Natural killer cell treated with Interleukin-12 subunit alpha and Interleukin-12 subunit beta and Interleukin-15 and Interleukin-18, amount 100 ng/mL, for 72 hours (primary cell): ENCODE measurements around the gene FFAR3. TPM values are rescaled to one million over a fixed set of nuclear protein-coding genes. Genes with fewer than 3 reads are reported as not detected.

ENCODE experiments used
- ATAC-seq, 2 donors: fragments of 150-1000 bp; cut with Tn5 transposase in 1 of 2; sonication (Bioruptor Pico), chemical (Tn5 transposase) in 1 of 2; 2 replicates each; pipeline ENCODE4 v1.10.0; 2021
- DNase-seq: peaks from one replicate; pipeline ENCODE4 v3.0.0; 2022; ENCODE audit warnings: low spot score
- H3K27ac Mint-ChIP-seq, 2 donors: 1 replicate in 1 of 2; 2 replicates in 1 of 2; pipeline ENCODE4 v1.8.0; 2022; ENCODE audit warnings: mixed read lengths in 2 of 2, mild to moderate bottlenecking in 1 of 2, moderate library complexity in 1 of 2
- H3K27me3 Mint-ChIP-seq, 2 donors: 1 replicate in 1 of 2; 2 replicates in 1 of 2; pipeline ENCODE4 v1.8.0; 2022; ENCODE audit warnings: mixed read lengths in 2 of 2
- H3K36me3 Mint-ChIP-seq: one replicate; pipeline ENCODE4 v1.8.0; 2022; ENCODE audit warnings: mixed read lengths
- H3K4me1 Mint-ChIP-seq, 2 donors: 1 replicate in 1 of 2; 2 replicates in 1 of 2; pipeline ENCODE4 v1.8.0; 2022; ENCODE audit warnings: low read depth in 2 of 2, mixed read lengths in 2 of 2, mild to moderate bottlenecking in 1 of 2
- H3K4me3 Mint-ChIP-seq: one replicate; pipeline ENCODE4 v1.8.0; 2022; ENCODE audit warnings: mixed read lengths
- H3K9me3 Mint-ChIP-seq: 2 replicates; pipeline ENCODE4 v1.8.0; 2022; ENCODE audit warnings: mixed read lengths
- total RNA-seq, 2 donors: library from RNA; stranded (reverse); gene quantifications; one replicate each; pipeline ENCODE4 v1.2.3, GENCODE V29; 2022

The FFAR3 gene, protein sequence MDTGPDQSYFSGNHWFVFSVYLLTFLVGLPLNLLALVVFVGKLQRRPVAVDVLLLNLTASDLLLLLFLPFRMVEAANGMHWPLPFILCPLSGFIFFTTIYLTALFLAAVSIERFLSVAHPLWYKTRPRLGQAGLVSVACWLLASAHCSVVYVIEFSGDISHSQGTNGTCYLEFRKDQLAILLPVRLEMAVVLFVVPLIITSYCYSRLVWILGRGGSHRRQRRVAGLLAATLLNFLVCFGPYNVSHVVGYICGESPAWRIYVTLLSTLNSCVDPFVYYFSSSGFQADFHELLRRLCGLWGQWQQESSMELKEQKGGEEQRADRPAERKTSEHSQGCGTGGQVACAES
- total RNA-seq: under 1 TPM in 1 of 2 donors, not detected in 1; 0.62 TPM

DNA sequence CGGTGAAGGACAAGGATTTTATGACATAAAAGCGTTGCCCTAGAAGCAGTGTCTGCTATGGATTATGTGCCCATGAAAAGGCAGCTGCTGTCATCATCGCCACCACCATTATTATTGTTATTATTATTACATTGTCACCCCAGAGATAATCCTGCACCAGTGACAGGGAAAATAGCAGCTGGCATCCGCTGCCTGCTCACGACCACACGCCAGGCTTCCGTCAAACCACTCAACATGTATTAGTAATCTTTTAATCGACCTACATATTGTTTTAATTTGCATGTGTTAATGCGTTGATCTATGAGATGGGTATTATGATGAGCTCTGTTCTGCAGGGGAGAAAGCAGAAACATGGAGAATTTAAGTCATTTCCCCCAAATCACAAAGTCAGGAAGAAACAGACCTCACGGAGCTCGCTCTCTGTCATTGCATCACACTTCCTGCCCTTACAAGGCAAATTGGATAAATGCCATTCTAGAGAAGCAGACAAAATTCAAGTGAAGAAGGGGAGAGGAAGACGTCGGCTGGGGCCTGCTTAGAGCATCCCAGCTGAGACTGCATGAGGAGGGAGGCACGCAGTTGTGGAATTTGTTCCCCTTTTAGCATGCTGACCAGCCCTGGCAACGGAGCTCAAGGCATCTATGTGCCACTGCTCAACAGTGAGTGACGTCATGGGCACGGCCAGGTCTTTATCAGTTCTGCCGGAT, at the start of gene FFAR3:
Gene FFAR3 (plus strand): TSS at position 594 of the 707 bp plus-strand sequence. CDS start 431 bp downstream, outside the sequence.
- Mint-ChIP-seq H3K27ac (peak within 1 kb of the TSS; percentile 7 to 79), H3K36me3 (no peaks in the 10 kb centered on the region), H3K9me3 (no peaks in the 10 kb centered on the region), H3K27me3 (peaks cover 14 to 17% of the 10 kb centered on the region in 2 donors), H3K4me1 (peaks cover 13 to 28% of the 10 kb centered on the region in 2 donors), H3K4me3 (peak within 1 kb of the TSS; percentile 37)
- no peak for DNase-seq
- no peak for ATAC-seq

DNA sequence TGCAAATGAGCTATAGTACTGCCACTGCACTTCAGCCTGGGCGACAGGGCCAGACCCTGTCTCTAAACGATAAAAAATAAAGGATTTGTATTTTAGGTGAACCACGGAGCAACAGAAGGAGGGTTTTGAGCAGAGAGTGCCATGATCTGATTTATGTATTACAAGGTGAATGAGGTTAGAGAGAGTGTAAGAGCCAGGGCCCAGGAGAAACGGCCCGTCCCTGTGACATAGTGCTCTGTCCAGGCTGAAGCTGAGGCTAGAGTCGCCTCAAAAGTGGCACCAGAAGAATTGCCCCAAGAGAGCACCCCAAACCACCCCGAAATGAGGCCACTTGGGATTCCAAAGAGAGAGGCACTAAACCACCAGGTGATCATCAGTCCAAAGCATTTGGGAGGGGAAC, 49.4 kb upstream of the FFAR3 start:
- Mint-ChIP-seq H3K9me3 (no peaks in the 10 kb centered on the region), H3K4me1 (peaks cover 0 to 4% of the 10 kb centered on the region in 2 donors)
- no peak for ATAC-seq

DNA sequence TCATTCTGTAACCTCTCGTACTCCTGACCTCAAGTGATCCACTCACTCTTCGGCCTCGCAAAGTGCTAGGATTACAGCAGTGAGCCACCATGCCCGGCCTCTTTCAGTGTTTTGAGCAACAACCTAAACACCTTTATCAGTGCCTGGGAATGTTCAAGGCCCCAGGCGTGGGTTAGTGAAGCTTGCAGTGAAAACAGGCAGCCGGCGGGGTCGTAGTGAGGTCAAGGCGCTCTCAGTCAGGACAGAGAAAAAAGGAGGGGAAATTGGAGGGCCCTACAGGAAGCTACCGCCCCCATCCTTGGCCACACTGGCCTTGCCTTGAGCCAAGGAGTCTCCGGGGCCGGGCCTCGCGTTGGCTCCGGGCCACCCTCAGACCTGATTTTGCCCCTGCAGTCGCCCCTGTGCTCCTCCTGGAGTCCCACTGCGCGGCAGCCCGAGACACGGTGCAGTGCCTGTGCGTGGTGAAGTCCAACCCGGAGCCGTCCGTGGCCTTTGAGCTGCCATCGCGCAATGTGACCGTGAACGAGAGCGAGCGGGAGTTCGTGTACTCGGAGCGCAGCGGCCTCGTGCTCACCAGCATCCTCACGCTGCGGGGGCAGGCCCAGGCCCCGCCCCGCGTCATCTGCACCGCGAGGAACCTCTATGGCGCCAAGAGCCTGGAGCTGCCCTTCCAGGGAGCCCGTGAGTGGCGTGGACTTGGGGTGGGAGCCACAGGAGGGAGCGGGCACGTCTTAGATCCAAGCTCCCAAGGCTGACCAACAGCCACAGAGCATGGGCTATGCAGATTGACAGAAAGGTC, 48.6 kb upstream of the FFAR3 start:
- H3K4me3 Mint-ChIP-seq: no peak overlapping the region
- H3K9me3 Mint-ChIP-seq: no peaks in the 10 kb centered on the region
- DNase-seq (no peak), ATAC-seq (no peak)
- no peaks in the 10 kb centered on the region for H3K36me3 Mint-ChIP-seq
- peaks cover 0 to 9% of the 10 kb centered on the region in 2 donors for H3K27me3 Mint-ChIP-seq
- peak overlapping the region in 1 of 2 donors; percentile 64 for H3K27ac Mint-ChIP-seq
- H3K4me1 Mint-ChIP-seq: peaks cover 0 to 4% of the 10 kb centered on the region in 2 donors

More for the DNA sequence above, 49.4 kb upstream of the FFAR3 start:
- DNase-seq: no peak
- H3K36me3 Mint-ChIP-seq: no peaks in the 10 kb centered on the region
- peak overlapping the region in 1 of 2 donors; percentile 64 for H3K27ac Mint-ChIP-seq
- H3K4me3 Mint-ChIP-seq: no peak overlapping the region
- peaks cover 0 to 8% of the 10 kb centered on the region in 2 donors for H3K27me3 Mint-ChIP-seq

DNA sequence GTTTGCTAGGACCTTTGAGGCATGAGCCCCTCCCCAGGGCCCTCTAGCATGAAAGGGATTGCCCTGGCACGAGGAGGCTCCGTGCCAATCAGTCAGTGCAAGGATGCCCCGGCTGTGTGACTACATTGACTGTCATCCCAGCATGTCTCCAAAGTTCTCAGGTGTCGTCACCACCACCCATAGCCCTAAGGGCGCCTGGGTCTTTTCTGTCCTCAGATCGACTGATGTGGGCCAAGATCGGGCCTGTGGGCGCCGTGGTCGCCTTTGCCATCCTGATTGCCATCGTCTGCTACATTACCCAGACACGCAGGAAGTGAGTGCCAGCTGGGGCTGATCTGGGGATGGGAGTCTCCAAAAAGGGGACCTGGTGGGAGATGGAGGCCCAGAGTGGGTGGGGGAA, 47.9 kb upstream of the FFAR3 start:
- Mint-ChIP-seq H3K4me3 (no peak overlapping the region), H3K9me3 (no peaks in the 10 kb centered on the region), H3K4me1 (peaks cover 0 to 4% of the 10 kb centered on the region in 2 donors)

DNA sequence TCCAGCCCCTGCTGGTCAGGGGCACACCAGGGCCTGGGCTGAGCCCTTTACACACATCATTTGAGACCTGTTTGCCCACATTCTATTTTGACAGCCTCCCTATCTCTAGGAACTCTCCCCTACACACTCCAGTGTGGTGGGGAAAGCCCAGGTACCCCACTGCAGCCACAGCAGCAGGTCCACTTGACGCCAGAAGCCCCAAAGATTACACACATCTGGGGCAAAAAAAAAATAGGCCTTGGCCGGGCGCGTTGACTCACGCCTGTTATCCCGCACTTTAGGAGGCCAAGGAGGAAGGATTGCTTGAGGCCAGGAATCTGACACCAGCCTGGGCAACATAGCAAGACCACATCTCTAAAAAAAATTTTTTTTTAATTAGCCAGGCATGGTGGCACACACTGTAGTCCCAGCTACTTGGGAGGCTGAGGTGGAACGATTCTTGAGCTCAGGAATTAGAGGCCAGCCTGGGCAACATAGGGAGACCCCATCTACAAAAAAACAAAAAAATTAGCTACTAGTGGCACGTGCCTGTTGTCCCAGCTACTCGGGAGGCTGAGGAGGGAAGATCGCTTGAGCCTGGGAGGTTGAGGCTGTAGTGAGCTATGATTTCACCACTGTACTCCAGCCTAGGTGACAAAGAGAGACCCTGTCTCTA, 47.3 kb upstream of the FFAR3 start:
- DNase-seq (no peak), ATAC-seq (no peak)
- Mint-ChIP-seq H3K36me3 (no peaks in the 10 kb centered on the region), H3K4me3 (no peak overlapping the region), H3K4me1 (peaks cover 0 to 4% of the 10 kb centered on the region in 2 donors), H3K27ac (no peak overlapping the region), H3K9me3 (no peaks in the 10 kb centered on the region), H3K27me3 (peaks cover 0 to 10% of the 10 kb centered on the region in 2 donors)

More for the DNA sequence above, 47.9 kb upstream of the FFAR3 start:
- Mint-ChIP-seq H3K36me3 (no peaks in the 10 kb centered on the region), H3K27ac (no peak overlapping the region), H3K27me3 (peaks cover 0 to 10% of the 10 kb centered on the region in 2 donors)
- no peak for DNase-seq
- ATAC-seq: no peak

DNA sequence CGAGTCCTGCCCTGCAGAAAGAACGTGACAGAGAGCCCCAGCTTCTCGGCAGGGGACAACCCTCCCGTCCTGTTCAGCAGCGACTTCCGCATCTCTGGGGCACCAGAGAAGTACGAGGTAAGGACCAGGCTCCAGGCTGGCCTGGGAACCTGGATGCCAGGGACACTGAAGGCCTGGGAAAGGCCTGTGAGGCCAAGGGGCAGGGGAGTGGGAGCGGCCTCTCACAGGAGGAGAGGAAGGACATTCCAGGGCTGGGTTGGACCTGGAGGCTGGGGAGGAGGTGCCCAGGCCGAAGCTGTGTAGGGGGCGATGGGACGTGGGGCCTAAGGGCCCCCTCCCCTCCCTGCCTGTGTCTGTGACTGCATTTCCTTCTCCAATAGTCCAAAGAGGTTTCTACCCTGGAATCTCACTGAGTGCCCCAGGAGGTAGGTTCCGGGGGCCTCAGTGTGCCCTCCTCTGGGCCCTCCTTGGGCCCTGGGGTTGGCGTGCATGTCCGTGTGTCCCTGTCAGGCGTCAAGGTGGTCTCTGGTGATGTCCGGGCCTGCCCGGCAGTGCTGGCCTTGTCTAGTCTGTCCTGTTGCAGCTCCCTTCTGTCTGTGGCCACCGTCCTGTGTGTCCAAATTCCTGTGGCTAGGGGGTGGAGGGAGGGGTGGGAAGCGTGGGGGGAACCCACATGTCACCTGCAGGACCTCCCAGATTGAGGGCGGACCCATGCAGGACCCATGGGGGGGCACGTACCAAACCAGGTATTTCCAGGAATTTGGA, 46.2 kb upstream of the FFAR3 start:
- H3K4me3 Mint-ChIP-seq: no peak overlapping the region
- peaks cover 0 to 10% of the 10 kb centered on the region in 2 donors for H3K27me3 Mint-ChIP-seq
- H3K36me3 Mint-ChIP-seq: no peaks in the 10 kb centered on the region
- H3K27ac Mint-ChIP-seq: no peak overlapping the region
- H3K9me3 Mint-ChIP-seq: no peaks in the 10 kb centered on the region
- DNase-seq: no peak
- H3K4me1 Mint-ChIP-seq: peaks cover 0 to 4% of the 10 kb centered on the region in 2 donors
- ATAC-seq: no peak

DNA sequence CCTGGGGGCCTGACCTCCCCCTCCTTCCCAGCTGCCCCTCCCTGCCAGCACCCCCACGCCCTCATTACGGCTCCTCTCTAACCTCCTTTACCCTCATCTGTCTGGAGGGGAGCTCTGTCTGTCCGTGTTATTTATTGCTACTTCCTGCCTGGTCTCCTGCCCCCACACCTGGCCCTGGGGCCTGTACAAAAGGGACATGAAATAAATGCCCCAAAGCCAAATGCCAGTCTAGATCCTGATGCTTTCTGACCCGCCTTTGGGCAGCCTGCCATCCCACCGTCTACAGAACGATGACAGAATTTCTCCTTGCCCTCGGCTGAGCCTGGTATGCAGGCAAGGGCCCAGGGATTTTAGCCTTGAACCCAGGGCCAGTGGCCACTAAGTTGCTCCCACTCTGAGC, 44.7 kb upstream of the FFAR3 start:
- no peak for ATAC-seq

DNA sequence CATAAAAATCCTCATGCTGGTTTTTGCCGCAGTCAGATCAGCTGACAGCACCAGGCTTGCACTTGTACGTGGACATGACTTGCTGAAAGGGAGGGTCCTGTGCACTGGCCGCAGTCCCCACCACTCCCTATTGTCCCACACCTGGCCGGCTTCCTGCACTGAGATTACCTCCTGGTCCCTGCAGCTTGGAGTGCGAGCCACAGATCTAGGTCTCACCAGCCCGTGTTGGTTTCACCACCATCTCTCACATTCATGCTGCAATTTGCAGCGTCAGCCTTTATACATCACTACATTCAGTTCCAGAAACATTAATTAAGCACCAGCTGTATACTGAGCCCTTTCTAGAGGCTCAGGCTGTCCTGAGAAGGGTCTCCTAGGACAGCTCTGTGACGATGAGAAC, 44.2 kb upstream of the FFAR3 start:
- Mint-ChIP-seq H3K9me3 (no peaks in the 10 kb centered on the region), H3K36me3 (no peaks in the 10 kb centered on the region), H3K4me1 (peaks cover 6 to 10% of the 10 kb centered on the region in 2 donors), H3K27me3 (peaks cover 0 to 6% of the 10 kb centered on the region in 2 donors), H3K27ac (peak overlapping the region in 1 of 2 donors; percentile 28), H3K4me3 (no peak overlapping the region)
- no peak for ATAC-seq
- no peak for DNase-seq

More for the DNA sequence above, 44.7 kb upstream of the FFAR3 start:
- H3K36me3 Mint-ChIP-seq: no peaks in the 10 kb centered on the region
- peaks cover 0 to 6% of the 10 kb centered on the region in 2 donors for H3K27me3 Mint-ChIP-seq
- H3K9me3 Mint-ChIP-seq: no peaks in the 10 kb centered on the region
- H3K4me3 Mint-ChIP-seq: no peak overlapping the region
- H3K4me1 Mint-ChIP-seq: peaks cover 2 to 6% of the 10 kb centered on the region in 2 donors
- no peak overlapping the region for H3K27ac Mint-ChIP-seq
- DNase-seq: no peak

DNA sequence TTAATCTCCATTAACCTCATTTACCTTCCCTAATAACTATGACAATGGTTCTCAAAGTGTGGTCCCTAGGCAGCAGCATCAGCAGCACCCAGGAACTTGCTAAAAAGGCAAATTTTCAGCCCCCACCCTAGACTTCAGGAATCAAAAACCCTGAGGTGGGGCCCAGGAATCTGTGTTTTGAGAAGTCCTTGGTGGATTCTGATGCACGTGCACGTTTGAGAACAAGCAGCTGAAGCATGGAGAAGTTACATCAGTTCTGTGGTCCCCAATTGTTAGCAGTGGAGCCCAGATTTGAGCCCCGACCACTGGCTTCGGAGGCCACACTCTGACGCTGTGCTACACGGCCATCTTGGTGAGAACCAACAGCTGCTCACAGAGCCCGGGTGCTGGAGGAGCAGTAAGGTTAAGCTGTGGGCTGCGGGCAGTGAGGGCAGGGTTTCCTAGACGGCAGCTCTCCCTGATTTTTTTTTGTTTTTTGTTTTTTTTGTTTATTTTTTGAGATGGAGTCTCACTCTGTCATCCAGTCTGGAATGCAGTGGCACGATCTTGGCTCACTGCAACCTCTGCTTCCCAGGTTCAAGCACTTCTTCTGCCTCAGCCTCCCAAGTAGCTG, 43.3 kb upstream of the FFAR3 start:
- Mint-ChIP-seq H3K4me1 (peaks cover 6 to 12% of the 10 kb centered on the region in 2 donors), H3K9me3 (no peaks in the 10 kb centered on the region), H3K27ac (peak overlapping the region in 1 of 2 donors; percentile 28), H3K27me3 (peaks cover 0 to 4% of the 10 kb centered on the region in 2 donors), H3K4me3 (no peak overlapping the region), H3K36me3 (no peaks in the 10 kb centered on the region)
- ATAC-seq: no peak
- DNase-seq: no peak

DNA sequence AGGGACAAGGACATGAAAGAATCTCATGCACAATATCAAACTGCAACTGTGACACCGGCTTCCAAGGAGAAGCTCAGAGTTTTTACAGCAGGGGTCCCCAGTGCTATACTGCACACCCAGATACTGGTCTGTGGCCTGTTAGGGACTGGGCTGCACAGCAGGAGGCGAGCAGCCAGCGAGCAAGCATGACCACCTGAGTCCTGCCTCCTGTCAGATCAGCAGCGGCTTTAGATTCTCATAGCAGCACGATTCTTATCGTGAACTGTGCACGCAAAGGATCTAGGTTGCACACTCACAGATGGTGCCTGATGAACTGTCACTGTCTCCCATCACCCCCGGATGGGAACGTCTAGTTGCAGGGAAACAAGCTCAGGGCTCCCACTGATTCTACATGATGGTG, 42.4 kb upstream of the FFAR3 start:
- H3K9me3 Mint-ChIP-seq: no peaks in the 10 kb centered on the region
- ATAC-seq: no peak
- H3K36me3 Mint-ChIP-seq: no peaks in the 10 kb centered on the region
- no peak overlapping the region for H3K27ac Mint-ChIP-seq
- H3K4me1 Mint-ChIP-seq: peaks cover 6 to 13% of the 10 kb centered on the region in 2 donors
- H3K27me3 Mint-ChIP-seq: peaks cover 0 to 4% of the 10 kb centered on the region in 2 donors
- no peak overlapping the region for H3K4me3 Mint-ChIP-seq
- no peak for DNase-seq

DNA sequence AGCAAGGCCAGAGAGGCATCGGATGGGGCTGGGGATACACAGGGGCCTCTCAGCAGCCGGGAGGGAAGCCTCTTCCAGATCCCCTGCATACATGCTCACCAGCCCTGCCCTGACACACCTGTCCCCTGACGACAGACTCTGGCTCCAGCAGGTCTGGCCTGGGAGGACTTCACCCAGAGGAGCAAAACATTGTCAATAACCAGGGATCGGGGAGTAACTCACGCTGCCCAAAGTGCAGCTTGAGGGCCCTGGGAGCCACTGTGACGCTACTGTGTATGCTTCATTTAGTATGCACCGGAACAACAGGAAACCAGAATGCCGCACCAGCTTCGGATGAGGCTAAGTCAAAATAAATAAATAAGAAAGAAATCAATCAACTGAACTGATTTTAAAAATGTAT, 41.7 kb upstream of the FFAR3 start:
- peaks cover 0 to 4% of the 10 kb centered on the region in 2 donors for H3K27me3 Mint-ChIP-seq
- no peaks in the 10 kb centered on the region for H3K9me3 Mint-ChIP-seq
- no peak overlapping the region for H3K27ac Mint-ChIP-seq
- no peak overlapping the region for H3K4me3 Mint-ChIP-seq
- DNase-seq (no peak), ATAC-seq (no peak)
- H3K36me3 Mint-ChIP-seq: no peaks in the 10 kb centered on the region
- H3K4me1 Mint-ChIP-seq: peaks cover 6 to 13% of the 10 kb centered on the region in 2 donors

DNA sequence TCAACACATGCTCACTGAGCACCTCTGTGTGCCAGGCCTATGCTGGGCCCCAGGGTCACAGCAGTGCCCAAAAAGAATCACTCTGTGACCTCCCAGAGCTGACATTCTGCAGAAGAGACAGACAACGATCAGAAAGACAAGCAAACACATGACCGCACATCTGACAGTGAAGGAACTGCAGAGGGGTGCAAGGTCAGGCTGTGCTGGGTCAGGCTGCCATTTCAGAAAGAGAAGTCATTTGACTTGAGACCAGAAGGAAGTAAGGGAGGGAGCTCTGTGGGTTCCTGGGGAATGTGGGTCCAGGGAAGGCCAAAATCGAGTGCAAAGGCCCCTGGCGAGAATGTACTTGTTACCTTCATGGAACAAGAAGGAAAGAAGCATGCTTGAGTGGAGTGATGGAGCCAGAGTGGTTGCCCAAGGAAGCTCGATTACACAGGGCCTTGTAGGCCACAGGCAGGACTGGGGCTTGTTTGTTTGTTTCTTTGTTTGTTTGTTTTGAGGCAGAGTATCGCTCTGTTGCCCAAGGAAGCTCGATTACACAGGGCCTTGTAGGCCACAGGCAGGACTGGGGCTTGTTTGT, 40.7 kb upstream of the FFAR3 start:
- ATAC-seq: no peak
- H3K27ac Mint-ChIP-seq: no peak overlapping the region

More for the DNA sequence above, 40.7 kb upstream of the FFAR3 start:
- Mint-ChIP-seq H3K36me3 (no peaks in the 10 kb centered on the region), H3K4me1 (peaks cover 6 to 13% of the 10 kb centered on the region in 2 donors), H3K27me3 (peaks cover 6 to 8% of the 10 kb centered on the region in 2 donors), H3K9me3 (no peaks in the 10 kb centered on the region), H3K4me3 (no peak overlapping the region)
- no peak for DNase-seq
